HepG2 (cell line): ENCODE results near the gene MB21D2. TPM values are rescaled to one million over a fixed set of nuclear protein-coding genes. Genes with fewer than 3 reads are reported as not detected.

ENCODE experiments used
- ATAC-seq: fragments of 200-7000 bp; cut with Tn5 transposase; 3 replicates; pipeline ENCODE4 v1.9.1; 2020; ENCODE audit warnings: mild to moderate bottlenecking, moderate library complexity
- BruUV-seq: library from RNA; stranded (reverse); fragments of 400-500 nt; replicated peaks from 2 replicates; lab custom pipeline; 2021; lab: Mats Ljungman, UMichigan
- CTCF ChIA-PET: fragments of 300-600 bp; formaldehyde crosslinking; extraction: SDS; loops from one replicate; lab custom pipeline; 2021; ENCODE audit warnings: low total read pairs, inconsistent platforms, low intra/inter-chr PET ratio; lab: Yijun Ruan, JAX
- POLR2A ChIA-PET: fragments of 350-600 bp; sonication (Branson Sonifier 250); formaldehyde crosslinking; loops from one replicate; lab custom pipeline; 2020; ENCODE audit warnings: antibody characterized with exemption, inconsistent platforms; lab: Yijun Ruan, JAX
- DNase-seq: peaks from one replicate; pipeline ENCODE4 v3.0.0-alpha.2; 2015; ENCODE audit warnings: low spot score
- FAIRE-seq: peaks from 3 replicates; lab custom pipeline; 2011; peaks lifted over from hg19 to GRCh38; lab: Jason Lieb, UNC
- H2AFZ ChIP-seq: one replicate; pipeline ENCODE4 v1.6.1; 2011; ENCODE audit warnings: low read length, inconsistent platforms
- H3K27ac ChIP-seq: fragments of 300-600 bp; 3 replicates; pipeline ENCODE4 v1.8.0; 2011; ENCODE audit warnings: mixed run types, mild to moderate bottlenecking, mixed read lengths, low read length, inconsistent platforms; ENCODE audit not compliant: insufficient read depth; ENCODE audit errors: extremely low read length
- H3K27me3 ChIP-seq, 2 experiments: fragments of 200-600 bp in 1 of 2; 2 replicates in 1 of 2; 3 replicates in 1 of 2; pipeline versions ENCODE4 v1.6.0 to v1.8.0; 2011; ENCODE audit warnings: low read length in 2 of 2, mild to moderate bottlenecking in 2 of 2, moderate library complexity in 2 of 2, inconsistent platforms in 1 of 2; ENCODE audit not compliant: insufficient read depth in 2 of 2, control insufficient read depth in 1 of 2
- H3K36me3 ChIP-seq, 2 experiments: fragments of 200-600 bp in 1 of 2; replicated peaks in 1 of 2; 2 replicates in 1 of 2; 3 replicates in 1 of 2; pipeline versions ENCODE4 v1.5.1 to v1.8.0; 2011; ENCODE audit warnings: low read length in 2 of 2, inconsistent platforms in 1 of 2; ENCODE audit not compliant: insufficient read depth in 2 of 2, control insufficient read depth in 1 of 2
- H3K4me1 ChIP-seq: 2 replicates; pipeline ENCODE4 v1.5.1; 2012; ENCODE audit warnings: low read length, inconsistent platforms; ENCODE audit not compliant: insufficient read depth
- H3K4me2 ChIP-seq: 2 replicates; pipeline ENCODE4 v1.6.0; 2011; ENCODE audit warnings: low read depth, low read length, inconsistent platforms
- H3K4me3 ChIP-seq, 3 experiments: fragments of 200-600 bp in 1 of 3; sonication (generic), shearing (Covaris generic) in 1 of 3; replicated peaks in 1 of 3; 2 replicates each; pipeline ENCODE4 v1.5.1; 2011 to 2016; ENCODE audit warnings: low read length in 3 of 3, inconsistent platforms in 2 of 3, low read depth in 2 of 3, mild to moderate bottlenecking in 2 of 3, control low read depth in 1 of 3, mixed read lengths in 1 of 3; ENCODE audit not compliant: insufficient read depth in 1 of 3
- H3K79me2 ChIP-seq: one replicate; pipeline ENCODE4 v1.6.1; 2011; ENCODE audit warnings: low read length, inconsistent platforms; ENCODE audit not compliant: insufficient read depth
- H3K9ac ChIP-seq: 2 replicates; pipeline ENCODE4 v1.6.0; 2011; ENCODE audit warnings: mild to moderate bottlenecking, low read depth, low read length, inconsistent platforms; ENCODE audit not compliant: insufficient read depth
- H3K9me3 ChIP-seq: 2 replicates; pipeline ENCODE4 v1.5.1; 2012; ENCODE audit warnings: mild to moderate bottlenecking, low read length
- H4K20me1 ChIP-seq: 2 replicates; pipeline ENCODE4 v1.6.0; 2011; ENCODE audit warnings: inconsistent platforms, mild to moderate bottlenecking, low read length, moderate library complexity; ENCODE audit not compliant: insufficient read depth
- EP300 ChIP-seq, 3 experiments: sonication (generic) in 1 of 3; formaldehyde crosslinking in 1 of 3; IDR thresholded peaks; 2 replicates each; pipeline versions ENCODE4 v1.5.1 to v1.6.1; 2011 to 2020; ENCODE audit warnings: low read depth in 2 of 3, low read length in 2 of 3, borderline replicate concordance in 1 of 3, improper control_type of control experiment in 1 of 3, mild to moderate bottlenecking in 1 of 3, missing genetic modification reagents in 1 of 3, moderate library complexity in 1 of 3
- IKZF4 ChIP-seq: sonication (generic); formaldehyde crosslinking; IDR thresholded peaks from 2 replicates; pipeline ENCODE4 v1.5.1; 2020; ENCODE audit warnings: borderline replicate concordance, mild to moderate bottlenecking, low read depth, missing genetic modification reagents; ENCODE audit errors: not compliant biosample characterization
- KDM3A ChIP-seq: IDR thresholded peaks from 2 replicates; pipeline ENCODE4 v1.6.1; 2018; ENCODE audit warnings: low read depth, missing compliant biosample characterization
- KLF15 ChIP-seq: sonication (generic); formaldehyde crosslinking; IDR thresholded peaks from 2 replicates; pipeline ENCODE4 v1.8.1; 2023; ENCODE audit warnings: borderline replicate concordance, mild to moderate bottlenecking, inconsistent platforms, missing genetic modification reagents, mixed read lengths
- MTA1 ChIP-seq: sonication (generic); formaldehyde crosslinking; IDR thresholded peaks from 2 replicates; pipeline ENCODE4 v1.4.0; 2020; ENCODE audit warnings: missing genetic modification reagents, mild to moderate bottlenecking, borderline replicate concordance
- NCOA1 ChIP-seq: sonication (generic); formaldehyde crosslinking; IDR thresholded peaks from 2 replicates; pipeline ENCODE4 v1.9.0; 2021; ENCODE audit warnings: missing genetic modification reagents
- NFE2L2 ChIP-seq: fragments of 150-350 bp; IDR thresholded peaks from 2 replicates; pipeline ENCODE4 v1.6.1; 2014; ENCODE audit warnings: low read length
- PAWR ChIP-seq: sonication (generic); formaldehyde crosslinking; IDR thresholded peaks from 2 replicates; pipeline ENCODE4 v1.4.0; 2020; ENCODE audit warnings: missing genetic modification reagents, mild to moderate bottlenecking, borderline replicate concordance
- PTBP1 ChIP-seq: fragments of 200-400 bp; formaldehyde crosslinking; IDR thresholded peaks from 2 replicates; pipeline ENCODE4 v1.6.1; 2018; ENCODE audit warnings: low read length, low read depth; ENCODE audit not compliant: poor library complexity, severe bottlenecking
- RBFOX2 ChIP-seq: fragments of 200-400 bp; formaldehyde crosslinking; IDR thresholded peaks from 2 replicates; pipeline ENCODE4 v1.6.1; 2017; ENCODE audit warnings: low read depth, mild to moderate bottlenecking, low read length
- THYN1 ChIP-seq: sonication (generic); formaldehyde crosslinking; IDR thresholded peaks from 2 replicates; pipeline ENCODE4 v1.8.1; 2023; ENCODE audit warnings: low read depth, mild to moderate bottlenecking, moderate library complexity, missing genetic modification reagents, borderline replicate concordance
- TOE1 ChIP-seq: sonication (generic); formaldehyde crosslinking; IDR thresholded peaks from 2 replicates; pipeline ENCODE4 v1.4.0; 2020; ENCODE audit warnings: mild to moderate bottlenecking, missing genetic modification reagents
- ZNF20 ChIP-seq: sonication (generic); formaldehyde crosslinking; IDR thresholded peaks from 2 replicates; pipeline ENCODE4 v1.4.0; 2020; ENCODE audit warnings: mild to moderate bottlenecking, moderate library complexity, missing genetic modification reagents
- ZNF234 ChIP-seq: sonication (generic); formaldehyde crosslinking; conservative IDR thresholded peaks from 2 replicates; pipeline ENCODE4 v1.5.1; 2020; ENCODE audit warnings: mild to moderate bottlenecking, missing genetic modification reagents
- ZNF577 ChIP-seq: sonication (generic); formaldehyde crosslinking; IDR thresholded peaks from 2 replicates; pipeline ENCODE4 v1.4.0; 2020; ENCODE audit warnings: mild to moderate bottlenecking, low read depth, missing genetic modification reagents, borderline replicate concordance
- ZNF660 ChIP-seq: sonication (generic); formaldehyde crosslinking; IDR thresholded peaks from 2 replicates; pipeline ENCODE4 v1.5.1; 2020; ENCODE audit warnings: mild to moderate bottlenecking, low read depth, missing genetic modification reagents, borderline replicate concordance
- ZNF672 ChIP-seq: sonication (generic); formaldehyde crosslinking; IDR thresholded peaks from 2 replicates; pipeline ENCODE4 v1.8.1; 2022; ENCODE audit warnings: missing genetic modification reagents
- WGBS: methylation state at CpG from one replicate; pipeline ENCODE4 v1.1.6; 2017; ENCODE audit warnings: low lambda C conversion rate; 5-methylcytosine and 5-hydroxymethylcytosine counted together
- in situ Hi-C: cut with HindIII; loops from 2 replicates; pipeline ENCODE4 v1.10.0; 2017; ENCODE audit warnings: low pct_unique_long_range_greater_than_20kb; ENCODE audit not compliant: extremely low pct_ligation_motif_present
- intact Hi-C: fragments of 100-400 bp; cut with micrococcal nuclease; formaldehyde crosslinking; loops from one replicate; pipeline ENCODE4 v1.10.0; 2022; ENCODE audit not compliant: unreplicated experiment
- polyA plus RNA-seq, 8 experiments: library from polyadenylated mRNA; depleted of rRNA in 3 of 8; stranded (reverse) in 7 of 8; unstranded in 1 of 8; fragments of >200 nt; fragmentation: Illumina TruSeq in 4 of 8; extraction: Trizol in 4 of 8; gene quantifications; 2 replicates each; pipeline versions ENCODE4 v1.2.1 to v1.2.3, GENCODE V29; 2011 to 2016; ENCODE audit warnings: low read depth in 4 of 8, missing spikeins in 1 of 8, mixed read lengths in 1 of 8; ENCODE audit not compliant: insufficient read depth in 1 of 8
- total RNA-seq, 5 experiments: library from RNA; depleted of rRNA; stranded (reverse); fragments of >200 nt; fragmentation: Illumina TruSeq; extraction: Trizol; gene quantifications; 2 replicates each; pipeline ENCODE4 v1.2.3, GENCODE V29; 2016; ENCODE audit warnings: low read depth in 1 of 5
- TF ChIP-seq, protein P1 (sequence below): conservative IDR thresholded peaks from 2 replicates; pipeline ENCODE4 v1.6.1; 2018; ENCODE audit warnings: missing genetic modification reagents

MB21D2 gene
- total and polyA plus RNA-seq, 2 of the 13 experiments (the other 11 are each of a cell fraction or from before 2014, with no cell fraction given), result 0.90 to 1.6 TPM

DNA sequence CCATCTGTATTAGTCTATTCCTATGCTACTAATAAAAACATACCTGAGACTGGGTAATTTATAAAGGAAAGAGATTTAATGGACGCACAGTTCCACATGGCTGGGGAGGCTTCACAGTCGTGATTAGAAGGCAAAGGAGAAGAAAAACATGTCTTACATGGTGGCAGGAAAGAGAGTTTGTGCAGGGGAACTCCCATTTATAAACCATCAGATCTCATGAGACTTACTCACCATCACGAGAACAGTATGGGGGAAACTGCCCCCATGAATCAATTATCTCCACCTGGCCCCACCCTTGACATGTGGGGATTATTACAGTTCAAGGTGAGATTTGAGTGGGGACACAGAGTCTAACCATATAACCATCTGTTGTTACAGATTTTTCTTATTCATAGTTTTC is 42.1 kb upstream of the MB21D2 start:
- no peaks in the 10 kb centered on the region for H4K20me1 ChIP-seq
- 17% methylated on average over 3 of the region's 3 CpGs for WGBS
- H2AFZ ChIP-seq, result no peak overlapping the region
- no peaks in the 10 kb centered on the region for H3K79me2 ChIP-seq
- DNase-seq (no peak), ATAC-seq (no peak), FAIRE-seq (no peak)
- TF ChIP-seq THYN1 (CRISPR knock-in tag) (no peak), RBFOX2 (no peak), ZNF660 (CRISPR knock-in tag) (no peak)
- no peak overlapping the region for H3K27ac ChIP-seq
- H3K9ac ChIP-seq, result no peak overlapping the region
- intact Hi-C loops, result no loop called here
- in situ Hi-C loops, result no loop called here
- H3K4me1 ChIP-seq, result no peaks in the 10 kb centered on the region
- no peak overlapping the region for H3K4me2 ChIP-seq
- H3K27me3 ChIP-seq, result no peaks in the 10 kb centered on the region; a peak in 1 of 5 replicates
- no TSS peak for BruUV-seq
- ChIA-PET POLR2A (no interaction called here), CTCF (no interaction called here)
- no peaks in the 10 kb centered on the region for H3K36me3 ChIP-seq
- H3K4me3 ChIP-seq, result no peak overlapping the region
- H3K9me3 ChIP-seq, result no peaks in the 10 kb centered on the region

DNA sequence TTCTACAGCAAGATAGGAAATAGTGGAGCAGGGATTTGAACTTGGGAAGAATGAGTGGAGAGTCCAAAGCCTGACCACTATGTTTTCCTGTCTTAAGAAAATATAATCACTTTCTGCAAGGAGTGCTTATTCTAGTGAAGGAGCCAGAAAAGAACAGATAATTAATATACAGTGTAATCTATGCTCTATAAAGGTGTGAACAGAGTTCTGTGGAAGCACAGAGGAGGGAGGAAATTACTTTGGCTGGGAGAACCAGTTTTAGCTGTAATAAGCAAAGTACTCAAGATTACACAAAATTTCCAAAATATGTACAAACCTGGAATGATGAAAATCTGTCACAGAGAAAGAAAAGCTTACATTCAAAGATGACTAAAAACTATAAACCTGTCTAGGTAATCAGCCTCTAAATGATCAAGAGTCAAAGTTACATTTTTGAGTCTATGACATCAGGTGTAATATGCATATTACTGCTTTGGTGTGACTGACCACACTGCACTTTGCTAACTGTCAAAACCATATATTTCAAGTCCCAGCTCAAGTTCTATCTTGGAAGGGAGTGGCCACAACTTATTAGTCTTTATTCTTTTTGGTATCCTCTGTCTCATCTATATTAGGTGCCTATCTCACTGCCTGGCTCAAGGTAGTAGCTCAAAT is 40.7 kb upstream of the MB21D2 start:
- intact Hi-C loops, result no loop called here
- ATAC-seq (no peak), DNase-seq (no peak), FAIRE-seq (no peak)
- no peaks in the 10 kb centered on the region; a peak in 1 of 5 replicates for H3K27me3 ChIP-seq
- H3K4me1 ChIP-seq, result no peaks in the 10 kb centered on the region
- H3K4me3 ChIP-seq, result no peak overlapping the region
- no peak overlapping the region for H3K27ac ChIP-seq
- H3K36me3 ChIP-seq, result no peaks in the 10 kb centered on the region
- no peaks in the 10 kb centered on the region for H4K20me1 ChIP-seq
- no peaks in the 10 kb centered on the region for H3K79me2 ChIP-seq
- H3K9me3 ChIP-seq, result no peaks in the 10 kb centered on the region
- POLR2A ChIA-PET, result no interaction called here
- no peak overlapping the region for H3K4me2 ChIP-seq
- in situ Hi-C loops, result no loop called here
- H3K9ac ChIP-seq, result no peak overlapping the region
- CTCF ChIA-PET, result no interaction called here
- no TSS peak for BruUV-seq
- no peak overlapping the region for H2AFZ ChIP-seq
- TF ChIP-seq ZNF577 (no peak), KLF15 (CRISPR knock-in tag) (no peak), ZNF234 (CRISPR knock-in tag) (no peak), NCOA1 (CRISPR knock-in tag) (no peak), EP300 (IDR thresholded peaks at IDR 0.05; ENCODE audit: low read depth in 2 of 2, low read length in 2 of 2) (no peak), EP300 (CRISPR knock-in tag; IDR thresholded peaks at IDR 0.05; ENCODE audit: borderline replicate concordance) (no peak), MTA1 (CRISPR knock-in tag) (no peak), PTBP1 (no peak), ZNF20 (CRISPR knock-in tag) (no peak), IKZF4 (CRISPR knock-in tag) (no peak), KDM3A (CRISPR knock-in tag) (no peak), TOE1 (CRISPR knock-in tag) (no peak), PAWR (CRISPR knock-in tag) (no peak), ZNF672 (CRISPR knock-in tag) (no peak), NFE2L2 (no peak)
- TF ChIP-seq, protein P1, sequence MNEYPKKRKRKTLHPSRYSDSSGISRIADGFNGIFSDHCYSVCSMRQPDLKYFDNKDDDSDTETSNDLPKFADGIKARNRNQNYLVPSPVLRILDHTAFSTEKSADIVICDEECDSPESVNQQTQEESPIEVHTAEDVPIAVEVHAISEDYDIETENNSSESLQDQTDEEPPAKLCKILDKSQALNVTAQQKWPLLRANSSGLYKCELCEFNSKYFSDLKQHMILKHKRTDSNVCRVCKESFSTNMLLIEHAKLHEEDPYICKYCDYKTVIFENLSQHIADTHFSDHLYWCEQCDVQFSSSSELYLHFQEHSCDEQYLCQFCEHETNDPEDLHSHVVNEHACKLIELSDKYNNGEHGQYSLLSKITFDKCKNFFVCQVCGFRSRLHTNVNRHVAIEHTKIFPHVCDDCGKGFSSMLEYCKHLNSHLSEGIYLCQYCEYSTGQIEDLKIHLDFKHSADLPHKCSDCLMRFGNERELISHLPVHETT, result no peak
